Left cardiac atrium (tissue), 4 donors: ENCODE measurements around the gene REEP1. TPM values are rescaled to one million over a fixed set of nuclear protein-coding genes. Genes with fewer than 3 reads are reported as not detected.
A peak's percentile ranks its signal among the peaks of the same experiment; 100 is the strongest.
"Not testable (repeated sequence)": the region's sequence is repeated elsewhere in the genome, so short reads cannot be mapped to it uniquely, and the experiment has no call there.

Experiments
- ATAC-seq, 2 donors: fragments of 200-7000 bp; cut with Tn5 transposase; one replicate each; pipeline ENCODE4 v1.9.1; 2020; ENCODE audit warnings: mild to moderate bottlenecking in 2 of 2, moderate library complexity in 2 of 2
- DNase-seq: peaks from one replicate; pipeline ENCODE4 v3.0.0-alpha.2; 2020
- intact Hi-C, 2 donors: fragments of 100-400 bp; cut with DNase I; formaldehyde crosslinking; loops; one replicate each; pipeline versions ENCODE4 v1.14.1 to v1.15.1; 2022 to 2023
- total RNA-seq, 2 donors: library from RNA; stranded (reverse); fragmentation: NEBNext Ultra II Directional; extraction: Animal tissue kit (Norgen Biotek cat#: 25700); gene quantifications; one replicate each; pipeline ENCODE4 v1.2.1, GENCODE V29; 2021
- donor health status: DM: no; HTN: yes; CAD: no.
- donor health status: DM: no; HTN: yes; CAD: no; lungs with severe emphysema.
- donor health status: DM: yes; HTN: yes; CAD: no.
- donor health status: Dilated cardiomyopathy.

The REEP1 gene
- total RNA-seq, 2 donors from 2014 or later = 15.7 to 22.5 TPM

DNA sequence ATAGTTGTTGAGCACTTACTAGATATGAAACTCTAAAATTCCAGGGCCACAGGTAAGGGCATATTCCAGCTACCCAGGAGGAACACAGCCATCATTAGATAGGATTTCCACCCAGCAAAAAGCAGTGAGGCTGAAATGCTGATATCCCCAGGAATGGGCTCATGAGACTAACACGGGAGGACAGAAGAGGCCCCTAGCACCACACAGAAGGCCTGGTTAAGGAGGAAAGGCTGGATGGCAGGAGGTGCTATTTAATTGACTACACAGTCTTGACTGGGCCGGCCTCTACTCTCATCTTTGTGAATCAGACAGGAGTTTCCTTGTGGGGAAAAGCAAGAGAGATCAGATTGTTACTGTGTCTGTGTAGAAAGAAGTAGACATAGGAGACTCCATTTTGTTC lies 76.4 kb downstream of the REEP1 start:
- ATAC-seq (no peak), DNase-seq (no peak)
- intact Hi-C loops = no loop called here

DNA sequence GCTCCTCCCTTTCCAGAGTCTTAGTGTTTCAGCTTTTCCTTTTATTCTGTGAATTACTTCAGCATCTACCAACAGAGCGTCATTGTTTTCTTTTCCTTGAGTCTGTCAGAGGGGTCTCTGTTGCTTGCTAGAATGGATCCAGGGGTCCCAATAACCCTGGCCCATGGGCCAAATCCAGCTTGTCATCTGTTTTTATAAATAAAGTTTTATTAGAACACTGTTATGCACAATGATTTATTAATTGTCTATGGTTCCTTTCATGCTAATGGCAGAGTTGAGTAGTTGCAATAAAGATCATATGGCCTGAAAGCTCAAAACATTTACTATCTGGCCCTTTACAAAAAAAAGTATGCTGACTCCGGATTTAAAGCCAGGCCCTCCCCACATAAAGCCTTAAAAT lies 79.3 kb downstream of the REEP1 start:
- ATAC-seq (no peak), DNase-seq (no peak)
- intact Hi-C loops = no loop called here

DNA sequence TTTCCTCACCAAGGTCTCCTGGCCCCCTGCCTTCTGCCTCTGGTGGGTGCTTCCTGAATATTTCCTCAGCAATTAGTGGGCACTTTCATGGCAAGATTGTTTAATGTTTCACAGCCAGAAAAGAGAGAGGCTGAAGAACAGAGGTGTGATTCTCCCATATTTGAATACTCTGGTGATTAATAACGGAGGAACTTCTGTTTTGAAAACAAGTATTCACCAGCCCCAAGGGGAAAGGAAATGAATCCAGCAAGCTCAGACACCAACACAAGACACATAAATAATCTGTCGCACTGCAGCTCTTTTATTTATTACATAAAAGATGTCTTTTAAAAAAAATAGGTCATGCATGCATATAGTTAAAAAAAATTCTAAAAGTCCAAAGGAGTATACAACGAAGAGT lies 80.4 kb downstream of the REEP1 start:
- ATAC-seq (no peak), DNase-seq (no peak)
- intact Hi-C loops = no loop called here

DNA sequence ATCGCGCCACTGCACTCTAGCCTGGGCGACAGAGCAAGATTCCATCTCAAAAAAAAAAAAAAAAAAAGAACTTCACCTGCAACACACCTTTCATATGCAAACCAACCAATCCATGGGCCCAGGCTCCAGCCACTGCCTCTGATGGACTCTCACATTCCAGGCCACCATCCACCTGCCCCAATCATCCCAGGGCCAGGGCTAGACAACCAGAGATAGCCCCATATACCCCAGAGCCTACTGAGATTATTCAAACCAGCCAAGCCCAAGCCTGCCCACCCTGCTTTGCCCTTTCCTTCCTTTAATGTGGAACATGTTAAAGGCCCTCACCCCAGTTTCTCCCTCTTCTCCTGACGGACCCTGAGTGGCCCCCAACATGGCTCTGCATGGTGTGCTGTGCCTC lies 81.1 kb downstream of the REEP1 start:
- ATAC-seq = no peak
- intact Hi-C loops = no loop called here
- DNase-seq = no peak

DNA sequence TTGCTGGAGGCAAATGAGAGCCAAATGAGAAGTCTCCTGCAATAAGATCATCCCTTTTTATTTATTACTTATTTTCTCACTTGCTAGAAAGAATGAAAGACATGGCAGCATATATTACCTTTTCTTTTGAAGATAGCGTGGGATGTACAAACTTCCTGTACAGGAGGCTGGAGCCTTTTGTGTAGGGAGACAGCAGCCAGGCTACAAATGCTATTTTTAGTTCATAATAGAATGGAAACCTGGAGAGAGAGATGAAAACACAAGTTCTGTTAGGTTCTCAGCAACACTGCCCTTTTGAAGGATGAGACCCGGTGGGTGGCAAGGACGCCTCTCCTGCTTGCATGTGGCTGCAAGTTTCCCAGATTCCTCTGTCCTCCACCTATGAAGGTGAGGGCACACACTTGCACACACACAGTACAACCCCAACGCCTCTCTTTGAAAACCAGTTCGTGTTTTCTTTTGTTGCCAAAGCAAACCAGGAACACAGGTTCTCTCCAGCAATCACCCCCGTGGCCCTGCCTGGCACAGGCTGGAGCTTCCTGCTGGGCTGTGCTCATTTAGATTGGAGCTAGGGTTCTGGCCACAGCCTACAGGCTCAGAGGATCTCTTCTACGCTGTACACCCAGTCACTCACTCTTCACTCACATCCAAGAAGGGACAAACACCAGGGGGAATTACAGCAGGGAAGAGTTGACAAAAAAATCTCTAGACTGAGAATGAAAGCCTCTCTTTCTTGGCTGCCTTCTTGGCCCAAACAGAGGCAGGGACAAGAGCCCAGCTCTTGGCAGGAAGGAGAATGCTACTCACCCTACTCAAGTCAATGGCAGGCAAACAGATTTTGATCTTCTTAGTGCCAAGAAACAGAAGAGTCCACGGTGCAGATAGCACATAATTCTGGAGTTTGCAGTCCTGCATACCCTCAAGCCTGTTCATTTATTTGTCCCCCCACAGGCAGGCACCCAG lies 82.6 kb downstream of the REEP1 start:
- peak; percentile 81 to 82 for ATAC-seq
- intact Hi-C loops = no loop called here
- DNase-seq = peak; percentile 40

DNA sequence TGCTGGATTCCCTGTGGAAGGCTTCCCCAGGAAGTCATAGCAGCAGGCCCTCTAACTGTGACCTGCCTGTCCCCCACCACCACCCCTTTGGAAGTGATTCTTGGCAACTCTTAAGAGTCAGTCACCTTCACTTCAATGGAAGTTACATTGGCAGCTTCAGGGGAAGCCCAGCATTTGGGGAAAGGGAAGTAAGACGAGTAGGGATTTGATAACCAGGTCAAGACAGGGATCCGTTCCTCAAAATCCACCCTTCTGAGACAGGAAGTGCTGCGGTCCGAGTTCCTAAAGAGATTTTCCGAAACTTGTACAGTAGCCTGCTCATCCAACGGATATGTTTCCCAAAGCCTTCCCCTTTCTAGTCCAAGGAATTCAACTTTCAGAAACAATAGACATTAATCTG lies 84.0 kb downstream of the REEP1 start:
- intact Hi-C loops = no loop called here
- no peak for ATAC-seq
- DNase-seq = no peak

DNA sequence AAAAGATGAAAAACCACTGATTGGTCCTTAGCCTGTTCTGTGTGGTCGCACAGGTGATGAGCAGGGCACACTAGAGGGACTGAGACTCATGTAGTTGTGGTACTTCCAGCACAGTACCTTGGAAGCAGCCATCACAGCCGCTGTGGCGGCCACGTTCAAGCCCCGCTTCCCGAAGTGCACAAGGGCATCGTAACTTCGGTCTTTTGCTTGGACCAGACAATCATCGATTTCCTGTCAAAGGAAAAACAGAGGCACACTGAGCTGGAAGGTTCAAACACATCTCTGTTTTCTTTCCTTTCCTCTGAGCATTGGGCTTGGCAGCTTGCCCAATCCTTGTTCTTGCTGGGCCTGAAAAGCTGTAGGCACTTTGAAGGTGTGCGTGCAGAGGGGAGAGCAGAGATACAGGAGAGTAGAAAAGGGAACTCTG lies 85.6 kb downstream of the REEP1 start:
- ATAC-seq (no peak), DNase-seq (no peak)
- intact Hi-C loops = no loop called here

DNA sequence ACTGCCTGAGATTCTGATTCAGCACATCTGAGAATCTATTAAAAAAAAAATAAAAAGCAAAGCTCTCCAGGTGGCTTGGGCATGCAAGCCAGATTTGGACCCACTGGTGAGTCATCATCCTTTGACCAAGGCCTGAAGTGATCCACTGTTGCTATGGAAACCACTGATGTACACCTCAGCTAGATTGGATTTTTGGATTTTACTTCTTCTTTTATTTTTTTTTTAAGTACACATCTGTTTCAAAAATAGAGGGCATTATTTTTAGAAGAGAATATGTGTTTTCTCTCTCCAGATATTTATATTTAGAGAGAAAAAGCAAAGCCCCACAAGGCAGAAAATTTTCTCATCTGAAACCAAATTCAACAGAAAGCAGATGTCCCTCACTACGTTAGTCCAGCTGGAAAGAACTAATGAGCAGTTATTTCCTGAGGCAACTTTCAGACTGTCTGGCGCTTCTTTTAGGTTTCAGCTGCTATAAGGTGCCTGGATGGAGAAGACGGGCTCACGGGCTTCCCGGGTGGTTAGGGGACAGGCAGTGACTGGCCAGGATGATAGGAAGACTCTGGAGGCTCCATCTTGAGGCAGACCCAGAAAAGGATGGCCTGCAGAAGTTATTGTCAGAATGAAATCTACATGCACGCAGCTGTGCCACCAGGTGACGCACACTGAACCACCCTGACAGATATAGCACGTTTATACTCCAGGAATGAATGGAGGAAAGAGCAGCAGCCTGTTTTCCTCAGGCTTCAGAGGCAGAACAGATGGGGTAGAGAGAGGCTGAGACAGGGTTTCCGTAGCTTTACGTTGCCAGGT lies 87.6 kb downstream of the REEP1 start:
- DNase-seq (no peak), ATAC-seq (peak in 1 of 2 donors; percentile 84)
- intact Hi-C loops = no loop called here

DNA sequence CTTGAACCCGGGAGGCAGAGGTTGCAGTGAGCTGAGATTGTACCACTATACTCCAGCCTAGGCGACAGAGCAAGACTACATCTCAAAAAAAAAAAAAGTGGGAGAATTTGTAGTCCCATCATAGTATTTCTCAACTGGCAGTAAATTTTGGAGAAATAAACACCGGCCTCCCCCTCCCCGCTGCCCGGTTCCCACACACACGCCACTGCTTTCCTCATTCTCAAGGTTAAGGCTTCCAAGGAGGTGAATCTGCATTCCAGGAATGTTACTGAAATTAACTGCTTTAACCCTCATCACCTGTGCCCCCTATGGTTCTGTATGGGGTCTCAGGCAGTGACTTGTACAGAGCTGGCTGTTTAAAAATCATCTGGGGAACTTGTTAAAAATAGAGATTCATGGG lies 88.2 kb downstream of the REEP1 start:
- intact Hi-C loops = no loop called here
- ATAC-seq = peak in 1 of 2 donors; percentile 11
- DNase-seq = no peak

DNA sequence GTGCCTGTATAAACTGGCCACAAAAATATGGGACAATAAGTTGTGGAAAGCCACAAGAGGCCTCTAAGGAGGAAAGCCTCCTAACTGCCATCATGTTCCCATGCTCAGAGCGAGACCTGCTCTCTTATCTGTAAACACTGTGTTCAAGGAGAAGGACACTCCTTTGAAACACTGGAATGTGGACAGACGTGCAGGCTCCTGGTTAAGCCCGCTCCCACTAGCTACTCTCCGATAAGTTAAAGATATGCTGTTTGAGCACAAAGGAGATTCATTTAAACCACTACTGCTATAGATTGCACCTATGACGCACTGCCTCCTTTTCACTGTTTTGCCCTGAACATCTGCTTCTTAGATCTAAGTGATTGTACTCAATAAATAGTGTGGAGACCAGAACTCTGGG lies 92.2 kb downstream of the REEP1 start:
- ATAC-seq, intact Hi-C loops, DNase-seq: not testable (repeated sequence)

DNA sequence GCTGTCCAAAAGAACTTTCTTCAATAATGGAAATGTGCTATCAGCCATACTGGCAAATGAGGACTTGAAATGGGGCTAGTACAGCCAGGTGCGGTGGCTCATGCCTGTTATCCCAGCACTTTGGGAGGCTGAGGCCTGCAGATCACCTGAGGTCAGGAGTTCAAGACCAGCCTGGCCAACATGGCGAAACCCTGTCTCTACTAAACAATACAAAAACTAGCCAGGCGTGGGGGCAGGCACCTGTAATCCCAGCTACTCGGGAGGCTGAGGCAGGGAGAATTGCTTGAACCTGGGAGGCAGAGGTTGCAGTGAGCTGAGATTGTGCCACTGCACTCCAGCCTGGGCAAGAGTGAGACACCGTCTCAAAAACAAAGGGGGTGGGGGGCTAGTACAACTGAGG lies 92.6 kb downstream of the REEP1 start:
- intact Hi-C loops, ATAC-seq, DNase-seq: not testable (repeated sequence)

DNA sequence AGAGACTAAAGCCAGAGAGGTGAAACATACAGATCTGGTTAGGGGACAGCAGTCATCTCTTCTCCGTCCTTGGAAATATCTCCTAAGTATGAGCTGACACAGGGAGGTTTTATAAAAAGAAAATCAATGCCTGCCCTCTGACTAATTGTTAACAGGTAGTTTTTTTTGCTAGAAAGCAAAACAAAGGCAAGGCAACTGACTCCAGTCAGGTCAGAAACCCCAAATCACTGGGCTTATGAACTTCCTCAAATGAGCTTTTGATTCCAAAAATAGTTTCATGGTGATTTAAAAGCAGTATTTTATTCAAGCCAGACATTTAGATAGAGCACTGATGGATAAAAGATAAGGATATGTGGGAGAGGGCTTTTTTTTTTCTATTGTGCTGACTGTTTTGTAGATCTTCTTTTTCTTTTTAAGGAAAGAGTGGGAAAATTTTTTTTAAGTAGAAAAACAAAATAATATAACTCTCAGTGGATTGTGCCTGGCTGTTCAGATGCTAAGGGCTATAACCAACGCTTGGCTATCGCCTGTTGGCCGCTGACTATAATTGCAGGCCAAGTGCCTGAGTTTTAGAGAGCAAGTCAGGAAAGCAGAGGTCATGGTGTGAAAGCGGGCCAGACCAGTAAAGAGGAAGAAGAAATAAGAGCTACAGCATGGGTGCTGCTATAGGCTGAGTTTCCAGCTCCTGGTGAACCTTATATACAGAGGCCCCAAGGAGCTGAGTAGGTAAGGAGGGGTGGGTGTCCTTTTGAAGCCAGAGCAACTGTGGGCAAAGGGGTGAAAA lies 93.3 kb downstream of the REEP1 start:
- intact Hi-C loops = no loop called here
- no peak for DNase-seq

DNA sequence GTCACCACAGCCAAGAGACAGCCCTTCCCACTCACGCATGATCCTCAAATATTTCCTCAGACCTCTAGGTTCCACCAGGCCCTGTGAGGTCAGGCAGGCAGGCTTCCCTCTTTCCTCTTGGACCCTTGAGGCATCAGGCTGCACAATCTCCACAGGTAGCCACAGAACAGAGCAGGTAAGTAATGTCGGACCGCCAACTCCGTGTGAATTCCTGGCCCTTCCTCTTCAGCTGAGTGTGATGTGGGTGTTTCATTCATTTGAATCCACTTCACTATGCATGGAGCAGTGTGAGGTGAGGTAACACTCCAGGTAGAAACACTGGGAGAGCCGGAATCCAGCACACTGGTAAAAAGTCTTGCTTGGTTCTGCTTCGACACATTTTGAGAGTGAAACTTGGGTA lies 94.2 kb downstream of the REEP1 start:
- ATAC-seq (no peak), DNase-seq (no peak)
- intact Hi-C loops = no loop called here

More for the DNA sequence above, 93.3 kb downstream of the REEP1 start:
- ATAC-seq = no peak

DNA sequence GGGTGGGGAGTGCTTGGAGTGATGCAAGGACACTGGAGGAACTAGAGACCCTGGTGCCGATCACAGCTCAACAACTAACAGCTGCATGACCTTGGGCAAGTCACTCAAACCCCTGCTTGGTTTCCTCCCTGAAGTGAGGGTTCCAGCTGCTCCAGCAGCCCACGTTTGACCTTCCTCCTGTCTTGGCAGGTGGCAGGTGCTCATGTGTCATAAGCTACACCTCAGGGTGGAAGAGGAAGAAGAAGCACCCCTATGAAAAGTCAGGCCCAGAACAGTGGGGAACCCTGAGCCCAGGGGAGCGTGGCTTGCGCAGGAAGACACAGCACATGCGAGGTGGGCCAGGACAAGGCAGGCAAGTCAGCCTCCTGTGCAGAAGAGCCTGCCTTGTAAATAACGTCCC lies 95.8 kb downstream of the REEP1 start:
- no peak for ATAC-seq
- no peak for DNase-seq
- intact Hi-C loops = no loop called here

DNA sequence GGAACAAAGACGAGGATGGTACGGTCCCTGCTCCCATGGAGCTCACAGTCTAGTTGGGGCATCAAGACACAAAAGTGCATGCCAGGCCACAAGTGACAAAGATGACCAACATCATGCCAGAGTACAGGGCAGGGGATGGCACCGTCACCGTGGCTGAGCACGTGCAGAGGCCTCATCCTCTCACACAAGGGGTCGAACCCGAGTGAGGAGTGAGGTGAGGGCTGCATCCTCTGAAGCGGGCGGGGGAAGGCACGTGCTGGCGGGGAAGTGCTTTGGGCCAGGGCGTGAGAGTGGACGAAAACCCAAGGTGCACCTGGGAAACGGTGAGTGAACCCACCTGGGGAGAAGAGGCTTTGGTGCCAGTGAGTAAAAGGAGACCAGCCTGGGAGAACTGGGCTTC lies 97.2 kb downstream of the REEP1 start:
- ATAC-seq (no peak), DNase-seq (no peak)
- intact Hi-C loops = no loop called here

DNA sequence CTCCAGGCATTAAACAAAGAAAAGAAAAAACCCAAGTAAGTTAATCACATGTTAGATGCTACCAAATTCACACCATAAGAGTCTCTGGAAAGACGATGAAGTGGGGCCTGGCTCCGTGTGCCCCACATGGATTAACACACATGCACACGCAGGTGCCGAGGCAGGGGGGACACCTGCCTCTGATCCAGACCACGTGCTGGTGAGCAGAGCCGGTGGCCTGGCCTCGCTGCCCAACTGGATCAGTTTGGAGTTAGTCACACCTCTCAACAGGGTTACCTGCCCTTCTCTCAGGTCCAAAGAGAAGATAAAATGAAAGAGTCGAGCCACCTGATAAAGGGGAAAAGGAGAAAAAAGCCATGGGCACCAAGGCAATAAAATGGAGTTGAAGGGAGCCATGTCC lies 97.7 kb downstream of the REEP1 start:
- DNase-seq (no peak), ATAC-seq (no peak)
- intact Hi-C loops = no loop called here

DNA sequence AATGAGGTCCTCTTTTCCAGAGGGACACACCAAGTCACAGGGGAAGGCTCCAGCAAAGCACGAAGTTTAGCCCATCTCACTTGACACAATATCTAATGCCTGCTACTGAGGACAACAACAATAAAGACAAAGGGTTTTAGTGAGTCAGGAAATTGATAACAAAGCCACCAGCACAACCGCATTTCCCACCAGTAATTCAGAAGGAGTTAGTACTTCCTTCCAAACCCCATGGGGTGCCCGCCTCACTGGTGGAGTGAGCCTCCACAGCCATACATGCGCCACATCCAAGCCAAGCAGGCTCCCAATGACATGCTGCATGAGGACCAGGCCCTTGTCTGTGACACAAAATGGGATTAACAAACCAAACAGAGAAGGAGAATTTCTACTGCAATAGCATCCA lies 98.1 kb downstream of the REEP1 start:
- no peak for DNase-seq
- no peak for ATAC-seq
- intact Hi-C loops = no loop called here

DNA sequence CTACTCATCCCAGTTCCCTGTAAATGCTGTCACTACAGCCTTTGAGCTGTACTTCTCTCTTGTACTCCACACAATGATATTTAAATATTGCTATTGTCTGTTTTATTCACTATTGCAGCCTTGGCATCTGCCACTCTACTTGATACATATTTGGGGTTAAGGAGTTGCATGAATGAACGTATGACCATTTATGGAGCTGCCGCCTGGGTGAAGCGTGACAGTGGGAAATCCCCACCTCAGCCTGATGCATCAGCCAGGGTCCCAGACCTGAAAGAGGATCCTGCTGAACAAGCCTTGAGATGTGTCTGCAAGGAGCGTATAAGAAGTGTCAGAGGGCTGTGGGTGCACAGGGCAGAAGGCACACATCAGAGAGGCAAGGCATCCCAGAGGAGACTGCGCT lies 99.1 kb downstream of the REEP1 start:
- ATAC-seq (no peak), DNase-seq (no peak)
- intact Hi-C loops = no loop called here

DNA sequence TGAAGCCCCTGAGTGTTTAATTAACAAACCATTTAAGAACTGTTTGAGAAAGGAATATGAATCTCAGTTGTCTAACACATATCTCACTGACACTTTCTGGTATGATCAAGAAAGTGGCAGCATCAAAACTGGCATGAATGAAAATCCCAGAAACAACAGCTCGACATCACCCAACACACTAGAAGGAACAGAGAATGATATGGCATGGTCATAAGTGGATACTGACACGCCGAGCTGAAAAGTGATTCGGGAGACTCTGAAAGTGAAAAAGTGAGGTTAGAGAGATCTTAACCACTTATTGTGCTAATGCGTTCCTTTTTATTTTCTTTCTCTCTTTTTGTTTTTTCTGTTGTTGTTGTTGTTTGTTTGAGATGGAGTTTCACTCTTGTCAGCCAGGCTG lies 100.3 kb downstream of the REEP1 start:
- no peak for DNase-seq

More for the DNA sequence above, 100.3 kb downstream of the REEP1 start:
- intact Hi-C loops = no loop called here
- no peak for ATAC-seq
